NB4 (cell line): ENCODE data around the gene FAM171A1.

ENCODE experiments used
- CTCF ChIP-seq: IDR thresholded peaks from one replicate; pipeline ENCODE4 v1.5.1; 2012; ENCODE audit warnings: low read depth, low read length
- POLR2A ChIP-seq: IDR thresholded peaks from 2 replicates; pipeline ENCODE4 v1.6.1; 2011; ENCODE audit warnings: mild to moderate bottlenecking; ENCODE audit not compliant: insufficient read length; ENCODE audit errors: extremely low read depth

GRCh38 chr10:15365692-15366091 is 5.4 kb downstream of the FAM171A1 start:
- TF ChIP-seq CTCF (no peak), POLR2A (no peak)
